MG63 (cell line): ENCODE results near the gene SLC2A1. TPM values are rescaled to one million over a fixed set of nuclear protein-coding genes. Genes with fewer than 3 reads are reported as not detected.

Source experiments
- DNase-seq: peaks from one replicate; pipeline ENCODE4 v3.0.0-alpha.2; 2020
- H3K27me3 ChIP-seq: fragments of 250-450 bp; sonication (Bioruptor Pico); 2 replicates; pipeline ENCODE4 v1.5.1; 2020; ENCODE audit warnings: mild to moderate bottlenecking, moderate library complexity
- H3K36me3 ChIP-seq: fragments of 250-450 bp; sonication (Bioruptor Pico); 2 replicates; pipeline ENCODE4 v1.5.1; 2020; ENCODE audit warnings: mild to moderate bottlenecking, moderate library complexity
- H3K4me3 ChIP-seq: fragments of 250-450 bp; sonication (Bioruptor Pico); 2 replicates; pipeline ENCODE4 v1.5.1; 2020; ENCODE audit warnings: mild to moderate bottlenecking, moderate library complexity
- H3K9me3 ChIP-seq: fragments of 250-450 bp; sonication (Bioruptor Pico); 2 replicates; pipeline ENCODE4 v1.5.1; 2020; ENCODE audit warnings: mild to moderate bottlenecking, moderate library complexity
- total RNA-seq: library from RNA; depleted of rRNA; stranded (reverse); fragments of >200 nt; shearing (Covaris generic); gene quantifications from 2 replicates; pipeline ENCODE4 v1.2.3, GENCODE V29; 2014; ENCODE audit warnings: low replicate concordance; rRNA removed

SLC2A1 gene
- total RNA-seq: 70.3 and 127 TPM in 2 replicates

DNA sequence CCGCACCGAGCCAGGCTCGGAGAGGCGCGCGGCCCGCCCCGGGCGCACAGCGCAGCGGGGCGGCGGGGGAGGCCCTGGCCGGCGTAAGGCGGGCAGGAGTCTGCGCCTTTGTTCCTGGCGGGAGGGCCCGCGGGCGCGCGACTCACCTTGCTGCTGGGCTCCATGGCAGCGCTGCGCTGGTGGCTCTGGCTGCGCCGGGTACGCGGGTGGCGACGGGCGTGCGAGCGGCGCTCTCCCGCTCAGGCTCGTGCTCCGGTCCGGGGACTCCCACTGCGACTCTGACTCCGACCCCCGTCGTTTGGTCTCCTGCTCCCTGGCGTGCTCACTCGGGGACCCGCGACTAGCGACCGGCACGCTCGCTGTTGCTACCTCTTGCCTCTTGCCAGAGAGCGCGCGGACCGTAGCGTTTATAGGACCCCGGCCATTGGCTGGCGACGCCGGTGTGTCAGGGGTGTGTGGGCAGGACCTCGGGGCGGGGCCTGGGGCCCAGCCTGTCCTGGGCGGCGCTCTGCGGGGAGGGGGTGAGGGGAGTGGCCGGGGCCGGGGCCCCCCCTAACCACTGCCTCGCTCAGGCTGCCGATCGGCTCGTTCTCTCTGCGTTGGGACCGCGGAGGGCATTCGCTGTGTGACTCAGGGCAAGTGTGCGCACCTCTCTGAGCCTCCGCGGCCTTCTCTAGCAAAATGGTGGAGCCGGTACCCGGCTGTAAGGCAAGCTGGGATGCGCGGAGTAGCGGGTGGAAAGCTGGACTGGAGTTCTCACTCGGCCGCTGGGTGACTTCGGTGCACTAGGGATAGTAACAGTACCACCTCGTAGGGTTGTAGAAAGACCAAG, at the start of gene SLC2A1:
SLC2A1 (minus strand) TSS at position 381 of the 832 bp plus-strand sequence; CDS start at position 164, 217 bp downstream.
- peaks cover 30% of the 10 kb centered on the region for H3K36me3 ChIP-seq
- DNase-seq: peak; percentile 93

DNA sequence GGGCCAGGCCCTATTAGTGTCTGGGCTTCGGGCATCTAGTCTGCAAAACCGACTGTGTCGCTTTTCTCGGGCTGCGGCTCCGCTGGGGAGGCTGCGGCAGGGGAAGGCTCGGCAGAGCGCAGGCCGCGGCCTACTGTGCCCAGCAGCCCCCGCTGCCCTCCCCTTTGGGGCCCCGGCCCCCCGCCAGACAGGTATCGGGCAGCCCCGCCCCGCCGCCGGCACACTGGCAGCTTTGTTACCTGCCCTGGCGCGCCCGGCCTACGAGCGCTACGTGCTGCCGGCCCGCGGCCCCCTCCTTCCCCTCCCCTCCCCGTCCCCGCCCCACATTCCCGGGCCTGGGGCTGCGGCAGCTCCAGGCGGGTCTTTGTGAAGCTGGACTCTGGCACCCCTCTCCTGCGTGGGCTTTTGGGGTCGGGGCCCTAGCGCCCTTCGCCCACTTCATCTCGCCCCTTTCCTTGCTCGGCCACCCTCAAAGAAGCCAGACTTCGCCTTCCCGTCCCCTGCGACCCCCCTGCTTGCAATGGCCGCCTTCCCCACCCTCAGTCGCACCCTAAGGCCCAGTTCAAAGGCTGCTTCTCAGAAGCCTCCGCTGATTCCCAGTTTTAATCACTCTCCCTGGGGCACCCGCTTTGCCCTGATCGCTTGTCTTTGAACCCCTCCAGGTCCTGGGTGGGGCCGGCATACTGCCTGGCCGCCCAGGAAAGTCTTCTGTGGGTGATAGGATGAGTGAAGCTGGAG, 48.9 kb upstream of the SLC2A1 start:
- Histone ChIP-seq H3K4me3 (no peak overlapping the region), H3K27me3 (no peaks in the 10 kb centered on the region), H3K9me3 (no peaks in the 10 kb centered on the region), H3K36me3 (no peaks in the 10 kb centered on the region)
- DNase-seq: no peak

More for the DNA sequence above, at the start of gene SLC2A1:
- Histone ChIP-seq H3K4me3 (peak within 1 kb of the TSS; percentile 91), H3K27me3 (no peaks in the 10 kb centered on the region), H3K9me3 (no peaks in the 10 kb centered on the region)

DNA sequence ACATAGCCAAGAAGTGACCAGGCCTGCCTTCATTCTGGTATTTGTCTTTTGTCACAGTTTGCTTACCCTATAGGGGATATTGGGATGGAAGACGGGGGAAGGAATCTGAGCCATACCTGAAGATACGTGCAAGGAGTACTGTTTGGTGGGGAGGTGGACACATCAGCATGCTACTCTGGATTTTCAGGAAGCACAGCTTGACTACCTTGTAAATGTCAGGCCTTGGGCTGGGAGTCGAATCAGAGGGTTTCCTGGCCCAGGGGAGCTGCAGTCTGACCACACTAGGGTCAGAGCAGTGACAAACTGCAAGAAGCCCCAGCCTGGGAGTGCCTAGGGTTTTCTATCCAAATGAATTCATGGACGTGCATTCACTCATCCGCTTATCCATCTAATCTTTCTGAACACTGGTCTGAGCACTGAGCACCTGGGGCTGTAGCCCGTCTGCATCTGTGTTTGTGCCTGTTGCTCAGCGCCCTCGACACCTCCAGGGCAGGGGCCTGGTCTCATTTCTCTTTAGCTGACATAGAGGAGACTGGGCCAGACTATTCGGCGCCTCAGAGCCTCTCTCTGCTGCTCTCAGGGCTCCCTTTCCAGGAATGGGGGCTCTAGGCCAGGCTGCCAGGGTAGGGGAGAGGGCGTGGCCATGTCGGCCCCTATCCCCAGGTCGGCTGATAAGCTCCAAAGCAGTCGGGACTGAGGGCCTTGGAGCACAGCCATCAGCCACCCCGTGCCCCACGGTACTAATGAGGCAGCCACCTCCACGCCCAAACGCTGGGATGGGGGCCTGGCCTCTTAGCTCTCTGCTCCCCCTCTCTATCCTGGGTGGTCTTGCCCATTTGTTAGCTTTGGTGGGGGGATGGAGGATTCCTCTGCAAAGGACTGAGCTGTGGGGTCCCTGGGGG, 47.0 kb upstream of the SLC2A1 start:
- no peak for DNase-seq
- no peak overlapping the region for H3K4me3 ChIP-seq
- H3K9me3 ChIP-seq: no peaks in the 10 kb centered on the region
- no peaks in the 10 kb centered on the region for H3K36me3 ChIP-seq
- no peaks in the 10 kb centered on the region for H3K27me3 ChIP-seq

DNA sequence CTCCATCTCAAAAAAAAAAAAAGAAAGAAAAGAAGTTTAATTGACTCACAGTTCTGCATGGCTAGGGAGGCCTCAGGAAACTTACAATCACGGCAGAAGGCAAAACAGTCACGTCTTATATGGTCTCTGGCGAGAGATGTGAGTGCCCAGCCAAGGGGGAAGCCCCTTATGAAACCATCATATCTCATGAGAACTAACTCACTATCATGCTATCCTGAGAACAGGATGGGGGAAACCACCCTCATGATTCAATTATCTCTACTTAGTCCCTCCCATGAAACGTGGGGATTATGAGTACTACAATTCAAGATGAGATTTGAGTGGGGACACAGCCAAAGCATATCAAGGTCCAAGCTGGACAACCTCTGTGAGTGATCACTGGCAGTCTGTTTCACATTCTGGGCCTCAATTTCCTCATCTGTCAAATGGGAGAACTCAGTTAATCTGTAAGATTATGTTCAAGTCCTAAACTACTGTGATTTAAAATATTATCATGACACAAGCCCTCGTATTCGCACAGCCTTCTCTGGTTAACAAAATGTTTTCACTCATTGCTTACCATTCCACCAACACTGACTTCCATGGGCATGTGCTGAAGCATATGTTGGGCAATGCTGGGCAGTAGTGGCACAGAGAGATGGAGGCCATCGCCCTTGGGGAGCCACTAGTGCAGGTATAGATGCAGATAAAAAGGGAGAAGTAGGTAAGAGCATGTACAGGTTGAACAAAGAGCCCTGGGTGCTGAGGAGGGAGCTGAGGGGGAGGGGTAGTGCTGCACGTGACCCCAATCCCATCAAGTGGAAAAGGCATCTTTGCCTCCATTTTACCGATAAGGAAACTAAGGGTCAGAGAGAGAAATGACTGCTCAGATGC, 46.2 kb upstream of the SLC2A1 start:
- no peaks in the 10 kb centered on the region for H3K27me3 ChIP-seq
- no peak for DNase-seq
- no peaks in the 10 kb centered on the region for H3K9me3 ChIP-seq
- no peak overlapping the region for H3K4me3 ChIP-seq
- no peaks in the 10 kb centered on the region for H3K36me3 ChIP-seq

DNA sequence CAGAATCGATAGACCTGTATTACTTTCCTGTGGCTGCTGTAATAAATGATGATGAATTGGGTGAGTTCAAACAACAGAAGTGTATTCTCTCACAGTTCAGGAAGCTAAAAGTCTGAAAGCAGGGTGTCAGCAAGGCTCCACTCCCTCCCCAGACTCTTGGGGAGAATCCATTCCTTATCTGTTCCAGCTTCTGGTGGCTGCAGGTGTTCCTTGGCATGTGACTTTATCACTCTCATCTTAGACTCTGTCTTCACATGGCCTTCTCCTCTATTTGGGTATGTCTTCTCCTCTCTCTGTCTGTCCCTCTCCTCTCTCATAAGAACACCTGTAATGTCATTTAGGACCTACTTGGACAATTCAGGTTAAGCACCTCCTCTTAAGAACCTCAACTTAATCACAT, 44.1 kb upstream of the SLC2A1 start:
- no peaks in the 10 kb centered on the region for H3K9me3 ChIP-seq
- no peak overlapping the region for H3K4me3 ChIP-seq
- H3K36me3 ChIP-seq: no peaks in the 10 kb centered on the region
- no peak for DNase-seq
- H3K27me3 ChIP-seq: no peaks in the 10 kb centered on the region

DNA sequence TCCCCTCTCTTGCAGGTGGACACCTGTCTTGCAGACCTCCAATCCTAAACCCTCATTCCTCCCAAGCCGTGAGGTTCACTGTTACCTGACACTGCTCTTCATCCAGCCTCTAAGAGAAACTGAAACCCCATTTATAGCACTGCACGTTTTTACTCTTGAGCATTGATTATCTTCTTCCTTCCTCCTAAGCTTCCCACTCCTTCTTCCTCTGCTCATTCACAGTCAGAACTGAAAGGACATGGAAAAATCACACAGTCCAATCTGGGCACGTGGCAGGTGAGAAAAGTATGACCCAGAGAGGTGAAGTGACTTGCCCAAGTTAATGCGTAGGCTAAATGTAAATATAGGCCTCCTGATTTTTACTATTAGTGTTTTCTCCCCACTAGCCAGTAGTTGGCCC, 43.4 kb upstream of the SLC2A1 start:
- Histone ChIP-seq H3K27me3 (no peaks in the 10 kb centered on the region), H3K4me3 (no peak overlapping the region), H3K36me3 (no peaks in the 10 kb centered on the region), H3K9me3 (no peaks in the 10 kb centered on the region)
- DNase-seq: no peak

DNA sequence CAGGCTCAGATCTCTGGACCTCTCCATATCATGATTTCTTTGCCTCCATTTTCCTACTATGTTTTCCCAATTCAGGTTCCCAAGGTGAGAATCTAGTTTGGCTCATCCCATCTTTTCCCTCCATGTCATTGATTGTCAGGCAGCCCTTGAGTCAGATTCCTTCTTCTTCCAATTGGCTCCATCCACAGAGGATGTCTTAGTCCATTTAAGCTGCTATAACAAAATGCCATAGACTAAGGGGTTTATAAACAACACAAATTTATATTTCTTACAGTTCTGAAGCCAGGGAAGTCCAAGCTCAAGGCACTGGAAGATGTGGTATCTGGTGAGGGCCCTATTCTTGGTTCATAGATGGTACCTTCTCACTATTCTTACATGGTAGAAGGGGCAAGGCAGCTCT, 42.8 kb upstream of the SLC2A1 start:
- no peaks in the 10 kb centered on the region for H3K27me3 ChIP-seq
- no peak overlapping the region for H3K4me3 ChIP-seq

DNA sequence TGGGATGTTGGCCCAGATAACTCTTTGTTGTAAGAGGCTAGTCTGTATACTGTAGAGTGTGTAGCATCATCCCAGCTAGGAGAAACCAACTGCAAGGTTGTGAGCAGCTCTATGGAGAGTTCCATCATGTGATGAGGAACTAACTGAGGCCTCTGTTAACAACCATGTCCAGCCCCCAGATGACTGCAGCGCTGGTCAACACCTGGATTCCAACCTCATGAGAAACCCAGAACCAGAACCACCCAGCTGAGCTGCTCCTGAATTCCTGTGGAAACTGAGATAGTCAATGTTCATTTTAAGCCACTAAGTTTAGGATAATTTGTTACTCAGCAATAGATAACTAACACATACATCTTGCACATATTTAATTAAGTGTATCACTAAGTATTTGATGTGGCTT, 41.6 kb upstream of the SLC2A1 start:
- Histone ChIP-seq H3K27me3 (no peaks in the 10 kb centered on the region), H3K4me3 (no peak overlapping the region), H3K9me3 (no peaks in the 10 kb centered on the region), H3K36me3 (no peaks in the 10 kb centered on the region)
- no peak for DNase-seq

More for the DNA sequence above, 42.8 kb upstream of the SLC2A1 start:
- H3K9me3 ChIP-seq: no peaks in the 10 kb centered on the region
- no peak for DNase-seq
- H3K36me3 ChIP-seq: no peaks in the 10 kb centered on the region

DNA sequence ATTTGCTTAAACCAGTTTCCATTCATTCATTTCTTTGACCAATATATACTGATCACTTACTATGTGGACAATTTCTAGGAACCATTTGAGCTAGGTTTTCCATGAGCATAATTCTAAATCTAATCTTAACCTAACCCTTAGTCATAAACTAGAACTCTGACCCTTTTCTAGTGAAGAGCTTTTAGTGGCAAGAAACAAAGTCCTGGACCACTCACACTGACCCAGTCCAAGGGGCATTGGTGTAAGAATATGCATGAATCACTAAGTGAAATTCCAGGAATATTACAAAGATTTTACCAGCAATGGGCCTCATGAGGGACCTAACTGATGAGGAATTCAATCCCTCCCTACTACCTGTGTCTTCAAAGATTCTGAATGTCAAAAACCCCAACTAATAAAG, 40.6 kb upstream of the SLC2A1 start:
- peak; percentile 19 for DNase-seq
- Histone ChIP-seq H3K4me3 (no peak overlapping the region), H3K27me3 (no peaks in the 10 kb centered on the region), H3K9me3 (no peaks in the 10 kb centered on the region), H3K36me3 (no peaks in the 10 kb centered on the region)

DNA sequence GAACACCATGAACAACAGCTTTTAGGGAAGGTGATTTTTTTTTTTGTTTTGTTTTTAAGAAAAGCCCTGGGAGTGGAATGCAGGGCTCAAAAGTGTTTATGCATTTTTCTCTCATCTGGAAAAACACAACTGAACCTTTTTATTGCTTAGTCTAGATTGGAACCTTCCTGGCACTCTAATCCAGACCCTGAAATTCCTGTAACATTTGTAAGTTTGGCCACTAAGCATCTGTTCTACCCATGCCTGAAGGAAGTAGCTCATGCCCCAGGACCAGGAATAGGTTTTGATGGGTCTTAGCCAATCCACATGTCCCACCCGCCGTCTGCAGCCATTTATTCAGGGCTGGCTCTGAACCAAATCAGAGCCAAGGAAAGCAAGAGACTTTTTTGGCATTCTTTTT, 39.7 kb upstream of the SLC2A1 start:
- peak; percentile 58 for DNase-seq
- H3K36me3 ChIP-seq: no peaks in the 10 kb centered on the region
- no peaks in the 10 kb centered on the region for H3K27me3 ChIP-seq
- no peaks in the 10 kb centered on the region for H3K9me3 ChIP-seq
- no peak overlapping the region for H3K4me3 ChIP-seq

DNA sequence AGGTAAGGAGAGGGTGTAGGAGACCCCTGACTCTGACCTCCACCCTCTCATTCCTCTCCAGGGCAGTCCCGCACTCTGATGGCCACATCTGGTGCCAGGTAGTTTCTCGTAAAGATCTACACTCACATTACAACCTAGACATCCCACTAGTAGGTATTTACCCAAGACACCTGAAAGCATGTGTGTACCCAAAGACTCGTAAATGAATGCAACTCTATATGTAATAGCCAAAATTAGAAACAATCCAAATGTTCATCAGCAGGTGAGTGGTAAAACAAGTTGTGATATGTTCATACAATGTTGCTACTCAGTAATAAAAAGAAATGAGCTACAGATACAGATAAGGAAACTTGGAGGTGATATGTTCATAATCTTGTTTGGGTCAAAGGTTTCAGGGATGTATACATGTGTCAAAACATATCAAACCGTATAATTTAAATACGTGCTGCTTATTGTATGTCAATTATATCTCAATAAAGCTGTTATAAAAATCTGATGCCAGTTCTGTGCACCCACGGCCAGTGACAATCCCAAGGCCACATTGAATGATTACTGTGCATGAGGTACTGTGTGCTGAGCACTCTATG, 37.8 kb upstream of the SLC2A1 start:
- no peaks in the 10 kb centered on the region for H3K36me3 ChIP-seq
- no peak overlapping the region for H3K4me3 ChIP-seq
- H3K27me3 ChIP-seq: no peaks in the 10 kb centered on the region
- no peak for DNase-seq
- H3K9me3 ChIP-seq: no peaks in the 10 kb centered on the region

DNA sequence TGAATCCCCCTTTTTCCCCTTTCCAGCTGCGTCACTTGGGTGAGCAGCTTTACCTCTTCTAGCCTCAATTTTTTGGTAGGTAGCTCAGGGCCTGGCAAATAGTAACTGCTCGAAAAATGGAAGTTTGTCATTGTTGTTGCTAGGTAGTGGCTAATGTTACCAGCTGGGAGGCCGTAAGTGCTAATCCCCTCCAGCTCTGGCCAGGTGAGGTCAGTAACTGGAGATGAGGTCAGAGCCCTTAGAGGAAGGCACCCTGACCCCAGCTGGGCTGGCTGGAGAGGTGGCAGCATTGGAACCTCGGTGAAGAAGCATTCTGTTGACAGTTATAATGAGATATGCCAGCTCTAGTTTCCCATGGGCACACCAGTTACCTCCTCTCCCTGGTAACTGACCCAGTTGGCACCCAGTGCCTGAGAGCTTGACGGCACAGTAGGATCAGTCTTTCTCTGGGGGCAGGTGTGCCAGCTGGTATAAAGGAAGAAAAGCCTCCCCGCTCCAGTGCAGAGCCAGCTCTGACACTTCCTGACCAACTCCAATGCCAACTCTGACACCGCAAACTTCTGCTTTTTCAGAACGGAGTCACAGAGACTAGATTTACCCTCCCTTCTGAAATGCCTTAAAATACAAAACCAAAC, 35.0 kb upstream of the SLC2A1 start:
- no peaks in the 10 kb centered on the region for H3K36me3 ChIP-seq
- H3K9me3 ChIP-seq: no peaks in the 10 kb centered on the region
- H3K4me3 ChIP-seq: no peak overlapping the region
- no peak for DNase-seq
- H3K27me3 ChIP-seq: no peaks in the 10 kb centered on the region

DNA sequence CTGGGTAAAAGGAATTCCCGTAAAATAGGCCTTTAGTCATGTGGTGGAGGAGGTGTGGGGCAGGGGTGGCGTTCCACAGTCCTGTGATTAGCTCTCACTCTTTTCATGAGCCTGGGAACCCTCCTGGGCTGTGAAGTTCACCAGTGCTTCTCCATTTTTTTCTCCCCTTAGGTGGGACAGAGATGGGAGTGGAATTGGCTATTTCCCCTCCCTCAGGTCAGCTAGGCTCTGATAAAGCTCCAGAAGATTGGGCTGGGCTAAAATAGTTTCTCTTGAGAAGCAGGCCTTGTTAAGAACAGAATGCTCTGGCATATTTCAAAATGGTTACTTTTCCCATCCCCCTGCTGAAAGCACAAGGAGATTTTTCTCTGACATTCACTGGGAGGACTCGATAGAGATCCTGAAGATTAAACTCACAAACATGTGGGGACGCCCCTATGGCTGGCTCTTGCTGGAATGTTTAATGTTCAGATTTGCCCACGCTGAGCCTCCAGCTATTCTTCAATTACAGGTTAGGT, 33.4 kb upstream of the SLC2A1 start:
- Histone ChIP-seq H3K9me3 (no peaks in the 10 kb centered on the region), H3K36me3 (no peaks in the 10 kb centered on the region), H3K4me3 (no peak overlapping the region), H3K27me3 (no peaks in the 10 kb centered on the region)
- no peak for DNase-seq

DNA sequence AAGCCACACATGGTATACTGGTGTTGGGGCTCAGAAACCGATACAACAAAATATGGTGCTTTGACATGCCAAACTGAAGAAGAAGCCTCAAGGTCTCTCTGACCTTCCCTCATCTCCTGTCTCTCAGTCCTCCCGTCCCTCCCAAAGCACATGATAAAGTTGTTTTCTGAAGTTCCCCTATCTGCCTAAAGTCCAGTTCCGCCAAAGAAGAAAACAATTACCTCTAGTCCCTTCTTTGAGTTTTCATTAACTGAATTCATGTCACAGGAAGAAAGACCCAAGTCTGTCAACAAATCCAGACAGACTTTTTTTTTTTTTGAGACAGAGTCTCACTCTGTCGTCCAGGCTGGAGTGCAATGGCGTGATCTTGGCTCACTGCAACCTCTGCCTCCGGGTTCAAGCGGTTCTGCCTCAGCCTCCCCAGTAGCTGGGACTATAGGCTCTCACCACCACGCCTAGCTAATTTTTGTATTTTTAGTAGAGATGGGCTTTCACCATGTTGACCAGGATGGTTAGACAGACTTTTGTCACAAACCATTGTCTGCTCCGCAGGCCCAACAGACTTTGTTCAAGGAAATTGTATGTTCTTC, 32.2 kb upstream of the SLC2A1 start:
- Histone ChIP-seq H3K36me3 (no peaks in the 10 kb centered on the region), H3K4me3 (no peak overlapping the region), H3K9me3 (no peaks in the 10 kb centered on the region), H3K27me3 (no peaks in the 10 kb centered on the region)
- no peak for DNase-seq

DNA sequence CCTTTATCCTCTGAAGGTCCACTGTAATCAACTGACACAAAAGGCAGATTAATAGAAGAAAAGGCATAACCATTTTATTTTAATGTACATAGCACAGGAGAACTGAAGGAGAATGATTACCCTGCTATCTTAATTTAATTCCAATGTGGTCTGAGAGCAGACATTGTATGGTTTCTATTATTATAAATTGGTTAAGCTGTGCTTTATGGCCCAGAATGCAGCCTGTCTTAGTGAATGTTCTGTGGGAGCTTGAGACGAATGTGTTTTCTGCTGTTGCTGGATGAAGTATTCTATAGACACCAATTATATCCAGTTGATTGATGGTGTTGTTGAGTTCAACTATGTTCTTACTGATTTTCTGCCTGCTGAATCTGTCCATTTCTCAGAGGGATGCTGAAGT, 25.0 kb upstream of the SLC2A1 start:
- no peak for DNase-seq
- Histone ChIP-seq H3K27me3 (no peaks in the 10 kb centered on the region), H3K36me3 (no peaks in the 10 kb centered on the region), H3K9me3 (no peaks in the 10 kb centered on the region), H3K4me3 (no peak overlapping the region)
